AG04449 (cell line): ENCODE measurements around the gene MRPL23.

Experiments
- CTCF ChIA-PET: fragments of 350-600 bp; formaldehyde crosslinking; extraction: SDS; loops from one replicate; lab custom pipeline; 2021; ENCODE audit warnings: antibody characterized with exemption; lab: Yijun Ruan, JAX
- POLR2A ChIA-PET: fragments of 400-600, 350-600 bp; formaldehyde crosslinking; extraction: SDS; loops from one replicate; lab custom pipeline; 2020; ENCODE audit warnings: antibody characterized with exemption, inconsistent platforms; lab: Yijun Ruan, JAX
- DNase-seq: peaks from one replicate; pipeline ENCODE4 v3.0.0-alpha.2; 2010; ENCODE audit warnings: low read depth, low spot score
- H3K4me3 ChIP-seq: 2 replicates; pipeline ENCODE4 v1.5.1; 2011; ENCODE audit warnings: low read depth, mild to moderate bottlenecking, control low read depth, low read length
- TF ChIP-seq, protein P1 (sequence below): IDR thresholded peaks from one replicate; pipeline ENCODE4 v1.5.1; 2011; ENCODE audit warnings: mild to moderate bottlenecking, moderate library complexity, low read length, control low read depth, inconsistent platforms; ENCODE audit not compliant: insufficient read depth; ENCODE audit errors: missing control alignments

Gene MRPL23

DNA sequence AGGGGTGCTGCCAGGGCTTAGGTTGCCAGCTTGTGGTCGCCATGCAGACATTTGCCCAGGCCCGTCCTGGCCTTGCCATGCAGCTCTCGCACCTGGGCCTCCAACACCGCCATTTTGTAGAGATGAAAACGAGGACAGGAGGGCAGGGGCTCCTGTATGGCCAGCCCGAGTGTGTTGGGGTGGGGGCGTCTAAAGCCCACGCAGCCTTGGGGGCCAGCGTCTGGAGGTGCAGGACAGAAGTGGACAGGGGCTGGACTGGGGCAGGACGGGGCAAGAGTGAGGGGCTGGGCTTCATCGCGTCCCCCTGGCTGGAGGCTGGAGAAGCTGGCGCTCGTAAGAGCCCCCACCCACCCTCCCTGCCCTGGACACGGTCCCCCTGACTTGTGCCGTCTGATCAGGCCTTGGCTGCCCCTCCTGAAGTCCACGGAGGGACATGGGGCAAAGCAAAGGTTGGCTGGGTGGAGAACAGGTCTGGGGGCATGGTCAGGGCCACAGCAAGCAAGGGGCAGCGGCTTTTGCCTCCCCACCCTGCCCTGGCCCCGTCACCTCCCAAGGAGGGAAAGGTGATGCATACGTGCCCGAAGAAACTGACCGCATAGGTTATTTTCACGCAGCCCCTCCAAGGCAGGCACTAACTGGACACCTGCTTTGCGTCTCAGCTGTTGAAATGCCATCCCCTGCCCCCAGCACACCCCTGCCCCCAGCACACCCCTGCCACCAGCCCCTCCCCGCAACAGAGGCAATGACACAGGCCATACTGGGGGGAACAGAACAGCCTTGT lies 26.8 kb upstream of the MRPL23 start:
- no peak for DNase-seq
- CTCF ChIA-PET = interaction anchor here (5.0 kb wide), 1 partner anchor 38 kb away, joined by 27 read pairs; no protein-coding TSS in a partner anchor
- no peak overlapping the region for H3K4me3 ChIP-seq
- POLR2A ChIA-PET = no interaction called here
- TF ChIP-seq, protein P1, sequence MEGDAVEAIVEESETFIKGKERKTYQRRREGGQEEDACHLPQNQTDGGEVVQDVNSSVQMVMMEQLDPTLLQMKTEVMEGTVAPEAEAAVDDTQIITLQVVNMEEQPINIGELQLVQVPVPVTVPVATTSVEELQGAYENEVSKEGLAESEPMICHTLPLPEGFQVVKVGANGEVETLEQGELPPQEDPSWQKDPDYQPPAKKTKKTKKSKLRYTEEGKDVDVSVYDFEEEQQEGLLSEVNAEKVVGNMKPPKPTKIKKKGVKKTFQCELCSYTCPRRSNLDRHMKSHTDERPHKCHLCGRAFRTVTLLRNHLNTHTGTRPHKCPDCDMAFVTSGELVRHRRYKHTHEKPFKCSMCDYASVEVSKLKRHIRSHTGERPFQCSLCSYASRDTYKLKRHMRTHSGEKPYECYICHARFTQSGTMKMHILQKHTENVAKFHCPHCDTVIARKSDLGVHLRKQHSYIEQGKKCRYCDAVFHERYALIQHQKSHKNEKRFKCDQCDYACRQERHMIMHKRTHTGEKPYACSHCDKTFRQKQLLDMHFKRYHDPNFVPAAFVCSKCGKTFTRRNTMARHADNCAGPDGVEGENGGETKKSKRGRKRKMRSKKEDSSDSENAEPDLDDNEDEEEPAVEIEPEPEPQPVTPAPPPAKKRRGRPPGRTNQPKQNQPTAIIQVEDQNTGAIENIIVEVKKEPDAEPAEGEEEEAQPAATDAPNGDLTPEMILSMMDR = no peak

DNA sequence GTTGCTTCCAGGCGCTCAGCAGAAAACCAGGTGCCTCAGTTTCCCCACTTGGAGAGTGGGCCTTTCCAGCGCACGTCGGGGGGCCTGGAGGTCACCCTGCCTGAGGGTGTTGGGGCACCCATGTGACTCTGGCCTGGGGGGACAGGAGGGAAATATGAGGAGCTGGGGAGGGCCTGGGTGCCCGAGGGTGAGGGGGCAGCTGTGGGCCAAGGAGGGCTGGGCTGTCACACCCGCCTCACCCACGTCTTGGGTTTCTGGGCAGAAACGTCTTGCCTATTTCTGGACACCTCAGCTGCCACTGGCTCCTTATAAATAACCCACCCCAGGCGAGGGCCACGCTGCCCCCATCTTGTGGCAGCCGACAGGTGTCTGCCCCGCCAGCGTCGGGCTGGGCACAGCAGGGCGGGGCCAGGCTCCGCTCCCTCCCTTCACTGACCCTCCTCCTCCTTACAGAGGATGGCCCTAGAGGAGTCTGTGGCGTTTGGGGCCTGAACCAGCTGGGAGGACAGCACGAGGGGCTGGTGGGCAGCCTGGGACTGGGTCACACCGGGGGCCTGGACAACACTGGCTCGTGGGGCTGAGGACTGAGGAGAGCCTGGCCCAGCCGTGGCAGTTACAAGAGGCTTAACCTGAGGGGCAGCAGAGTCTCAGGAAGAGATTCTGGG lies 26.1 kb upstream of the MRPL23 start:
- no peak overlapping the region for H3K4me3 ChIP-seq
- ChIA-PET POLR2A (no interaction called here), CTCF (interaction anchor here (0.7 to 5.0 kb wide), 6 partner anchors 10 to 229 kb away, joined by 3 to 27 read pairs (median 5); no protein-coding TSS in a partner anchor)
- TF ChIP-seq, protein P1 = no peak
- DNase-seq = no peak

DNA sequence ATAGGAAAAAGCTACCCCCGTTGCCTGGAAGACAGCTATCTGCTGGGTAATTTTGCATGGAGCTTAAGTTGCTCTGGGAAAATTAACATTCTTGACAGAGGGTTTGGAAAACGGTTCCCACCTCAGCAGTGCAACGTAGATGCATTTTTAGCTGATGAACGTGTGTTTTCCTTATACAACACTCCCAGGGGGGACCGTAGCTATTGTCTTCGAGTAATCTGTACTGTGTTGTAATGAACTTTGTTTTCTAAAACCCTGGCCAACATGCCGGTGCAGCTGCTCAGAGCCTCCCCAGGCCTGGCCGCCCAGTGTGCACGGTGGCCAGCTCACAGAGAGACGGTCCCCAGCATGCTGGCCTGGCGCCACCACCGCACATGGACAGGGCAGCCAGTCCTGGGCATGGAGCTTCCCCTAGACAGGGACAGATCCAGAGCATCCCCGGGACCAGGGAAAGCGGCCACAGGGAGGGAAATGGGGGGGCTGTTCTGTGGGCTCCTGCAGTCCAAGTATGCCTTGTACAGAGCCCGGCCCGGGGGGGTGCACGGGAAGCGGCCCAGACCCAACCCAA lies 25.5 kb upstream of the MRPL23 start:
- no peak for DNase-seq
- ChIA-PET POLR2A (no interaction called here), CTCF (interaction anchor here (0.7 to 5.0 kb wide), 8 partner anchors 10 to 269 kb away, joined by 3 to 27 read pairs (median 4); no protein-coding TSS in a partner anchor)
- H3K4me3 ChIP-seq = no peak overlapping the region
- TF ChIP-seq, protein P1 = no peak

DNA sequence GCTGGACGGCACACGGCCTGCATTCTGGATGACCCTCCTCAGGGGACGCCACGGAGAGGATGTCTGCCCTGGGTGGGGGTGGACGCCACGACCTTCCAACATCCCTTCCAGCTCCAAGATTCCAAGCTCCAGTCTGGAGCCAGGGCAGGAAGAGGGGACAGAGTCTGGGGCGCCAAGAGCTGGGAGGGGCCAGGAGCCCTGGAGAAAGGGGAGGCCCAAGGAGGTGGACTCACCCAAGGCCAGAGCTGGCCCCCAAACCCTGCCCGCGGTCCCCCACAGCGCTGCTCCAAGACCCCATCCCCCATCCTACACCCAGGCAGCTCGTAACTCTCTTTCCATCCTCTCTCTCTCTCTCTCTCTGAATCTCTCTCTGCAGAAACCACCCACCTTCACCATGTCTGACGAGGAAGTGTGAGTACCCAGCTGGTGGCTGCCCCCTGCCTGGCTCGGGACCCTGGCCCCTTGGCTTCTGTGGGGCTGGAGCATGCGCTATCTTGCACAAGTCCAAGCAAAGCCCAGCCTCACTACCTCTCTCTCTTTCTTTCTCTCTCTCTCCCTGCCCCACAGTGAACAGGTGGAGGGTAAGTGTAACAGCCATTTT lies 24.6 kb upstream of the MRPL23 start:
- no peak for DNase-seq
- no peak overlapping the region for H3K4me3 ChIP-seq
- ChIA-PET POLR2A (no interaction called here), CTCF (interaction anchor here (1.2 to 5.0 kb wide), 5 partner anchors 9 to 270 kb away, joined by 3 to 27 read pairs (median 4); no protein-coding TSS in a partner anchor)
- TF ChIP-seq, protein P1 = no peak

DNA sequence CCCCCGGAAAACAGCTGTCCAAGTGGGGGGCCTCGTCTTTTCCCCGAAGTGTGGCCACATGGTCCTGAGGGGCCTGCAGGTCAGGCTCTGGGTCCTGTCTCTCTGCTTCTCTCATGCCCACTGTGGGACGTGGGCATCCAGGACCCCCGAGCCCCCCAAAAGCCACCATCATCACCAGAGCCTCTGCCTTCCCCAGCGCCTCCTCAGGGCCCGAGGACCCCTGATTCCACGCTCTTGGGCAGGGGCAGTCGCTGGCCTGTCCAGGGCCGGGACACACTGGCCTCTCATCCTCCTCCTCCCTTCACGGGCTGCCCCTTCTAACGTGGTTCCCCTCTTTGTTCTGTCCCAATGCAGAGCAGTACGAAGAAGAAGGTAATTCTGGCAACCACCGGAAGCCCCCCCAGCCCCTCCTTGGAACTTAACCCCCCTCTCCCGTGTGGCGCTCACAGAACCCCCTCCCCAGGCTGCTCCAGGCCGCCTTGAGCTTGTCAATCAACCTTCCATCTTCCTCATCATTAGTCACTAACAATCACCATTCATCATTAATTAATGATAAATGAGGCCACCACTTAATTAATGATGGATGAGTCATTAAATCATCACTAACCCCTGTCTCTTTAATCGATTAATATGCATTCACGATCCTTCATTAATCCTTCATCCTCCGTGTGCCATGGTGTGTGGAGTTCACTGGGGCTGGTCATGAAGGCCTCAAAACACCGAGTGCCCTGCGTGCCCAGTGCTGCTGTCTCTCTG lies 23.8 kb upstream of the MRPL23 start:
- ChIA-PET CTCF (interaction anchor here (1.4 to 5.0 kb wide), 3 partner anchors 41 to 271 kb away, joined by 3 to 27 read pairs (median 12); no protein-coding TSS in a partner anchor), POLR2A (no interaction called here)
- TF ChIP-seq, protein P1 = no peak
- no peak overlapping the region for H3K4me3 ChIP-seq
- DNase-seq = no peak
